H7 (cell line): ENCODE results near the gene INPP4B. TPM values are rescaled to one million over a fixed set of nuclear protein-coding genes. Genes with fewer than 3 reads are reported as not detected.

ENCODE experiments used
- DNase-seq: peaks from one replicate; pipeline ENCODE4 v3.0.0; 2012
- H3K27me3 ChIP-seq: 2 replicates; pipeline ENCODE4 v1.6.0; 2011; ENCODE audit warnings: mild to moderate bottlenecking, low read length; ENCODE audit not compliant: control insufficient read depth, insufficient read depth
- H3K36me3 ChIP-seq: replicated peaks from 2 replicates; pipeline ENCODE4 v1.5.1; 2011; ENCODE audit warnings: low read length; ENCODE audit not compliant: control insufficient read depth, insufficient read depth
- H3K4me3 ChIP-seq: 2 replicates; pipeline ENCODE4 v1.5.1; 2011; ENCODE audit warnings: low read depth, mild to moderate bottlenecking, control low read depth, low read length, moderate library complexity; ENCODE audit not compliant: insufficient read depth
- total RNA-seq: library from RNA; depleted of rRNA; stranded (reverse); fragments of >200 nt; shearing (Covaris generic); gene quantifications from 2 replicates; pipeline ENCODE4 v1.2.3, GENCODE V29; 2014

INPP4B gene
- total RNA-seq, 1 experiment from 2014 or later = 2.2 TPM

DNA sequence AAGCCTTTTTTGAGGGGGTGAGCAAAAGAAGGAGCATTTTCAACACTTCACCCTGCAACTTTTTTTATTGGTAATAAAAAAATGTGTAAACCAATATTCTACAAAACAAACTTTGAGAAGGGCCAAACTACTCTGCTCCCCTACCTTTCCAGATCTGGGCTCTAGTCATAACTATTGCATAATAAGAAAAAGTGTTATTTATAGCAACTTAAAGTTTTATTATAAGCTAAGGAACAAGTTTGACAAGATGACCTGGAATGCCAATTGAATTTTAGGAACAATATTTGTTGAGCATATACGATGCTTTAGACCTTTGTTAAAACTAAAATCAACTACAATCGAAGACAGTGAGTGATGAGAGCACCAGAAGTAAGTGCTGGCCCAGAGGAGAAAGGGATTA, 800.1 kb downstream of the INPP4B start:
- no peak for DNase-seq
- Histone ChIP-seq H3K27me3 (no peaks in the 10 kb centered on the region), H3K36me3 (no peaks in the 10 kb centered on the region), H3K4me3 (no peak overlapping the region)

DNA sequence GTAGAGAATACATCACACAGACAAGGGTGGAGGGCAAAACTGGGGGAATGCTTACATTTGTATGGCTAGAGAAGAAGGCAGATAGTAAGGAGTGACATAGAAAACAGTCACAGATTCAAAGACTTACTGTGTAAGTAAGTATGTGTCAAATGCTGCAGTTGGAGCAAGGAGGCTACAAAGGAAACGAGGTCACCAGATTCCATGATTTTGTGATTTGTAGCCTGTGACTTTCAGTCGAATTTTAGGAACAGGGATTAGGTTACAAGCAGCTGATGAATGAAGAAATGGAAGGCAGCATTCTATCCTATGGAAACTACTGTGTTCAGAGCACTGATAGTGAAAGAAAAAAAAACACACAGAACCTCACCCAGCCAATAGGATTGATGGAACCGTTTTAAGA, 801.8 kb downstream of the INPP4B start:
- no peaks in the 10 kb centered on the region for H3K36me3 ChIP-seq
- no peak for DNase-seq
- no peaks in the 10 kb centered on the region for H3K27me3 ChIP-seq
- H3K4me3 ChIP-seq = no peak overlapping the region

DNA sequence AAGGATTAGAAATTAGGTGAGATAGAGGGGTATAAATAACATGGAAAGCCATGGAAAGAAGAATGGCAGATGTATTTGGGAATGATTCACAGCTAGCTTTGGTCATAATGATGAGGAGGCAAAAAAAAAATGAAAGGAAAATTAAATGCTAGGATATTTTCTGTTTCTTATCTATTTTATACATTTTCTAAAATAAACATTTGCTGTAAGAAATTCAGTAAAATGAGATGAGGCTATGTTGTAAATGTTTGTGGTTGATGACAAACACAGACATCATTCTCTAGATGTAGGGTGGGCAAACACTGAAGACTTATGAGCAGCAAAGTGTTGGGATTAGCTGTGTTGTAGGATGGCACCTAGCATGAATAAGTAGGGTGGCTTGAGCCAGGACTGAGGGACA, 802.6 kb downstream of the INPP4B start:
- no peaks in the 10 kb centered on the region for H3K36me3 ChIP-seq
- no peak for DNase-seq

DNA sequence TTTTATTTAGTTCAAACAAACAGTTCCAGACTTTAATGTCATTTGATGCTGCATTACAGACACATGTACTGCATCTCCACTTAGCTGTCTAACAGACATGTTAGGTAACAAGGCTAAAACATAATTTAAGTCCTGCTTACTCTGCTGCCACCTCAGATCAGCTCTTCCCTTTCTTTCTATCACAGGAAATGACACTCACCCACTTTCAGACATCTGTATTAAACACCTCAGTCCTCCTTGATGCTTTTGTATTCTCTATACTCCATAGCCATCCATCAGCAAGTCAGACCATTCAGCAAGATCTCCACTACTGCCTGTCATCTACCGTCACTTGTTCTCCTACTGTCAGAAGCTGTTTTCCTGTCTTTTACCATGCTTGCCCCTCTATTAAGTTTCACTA, 804.3 kb downstream of the INPP4B start:
- H3K36me3 ChIP-seq = no peaks in the 10 kb centered on the region
- no peak for DNase-seq
- H3K4me3 ChIP-seq = no peak overlapping the region
- no peaks in the 10 kb centered on the region for H3K27me3 ChIP-seq

More for the DNA sequence above, 802.6 kb downstream of the INPP4B start:
- H3K4me3 ChIP-seq = no peak overlapping the region
- H3K27me3 ChIP-seq = no peaks in the 10 kb centered on the region

DNA sequence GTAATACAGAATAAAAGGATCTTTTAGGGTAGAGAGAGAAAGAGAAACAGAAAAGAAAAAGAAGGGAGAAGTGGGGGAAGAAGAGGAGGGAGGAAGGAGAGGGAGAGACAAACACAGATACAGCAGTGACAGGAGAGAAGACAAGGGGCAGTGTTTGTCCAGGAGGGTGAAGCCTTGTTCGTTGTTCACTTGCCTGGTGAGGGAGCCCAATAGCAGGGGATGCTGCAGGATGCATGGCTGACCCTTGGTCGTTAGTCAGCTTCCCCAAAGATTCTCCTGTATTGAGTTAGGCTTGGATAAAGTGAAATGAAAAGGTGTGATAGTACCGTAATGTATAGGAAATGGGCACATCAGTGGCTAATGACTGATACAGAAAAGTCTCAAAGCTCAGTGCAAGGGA, 806.1 kb downstream of the INPP4B start:
- Histone ChIP-seq H3K36me3 (no peaks in the 10 kb centered on the region), H3K27me3 (no peaks in the 10 kb centered on the region), H3K4me3 (no peak overlapping the region)
- peak; percentile 1 for DNase-seq

DNA sequence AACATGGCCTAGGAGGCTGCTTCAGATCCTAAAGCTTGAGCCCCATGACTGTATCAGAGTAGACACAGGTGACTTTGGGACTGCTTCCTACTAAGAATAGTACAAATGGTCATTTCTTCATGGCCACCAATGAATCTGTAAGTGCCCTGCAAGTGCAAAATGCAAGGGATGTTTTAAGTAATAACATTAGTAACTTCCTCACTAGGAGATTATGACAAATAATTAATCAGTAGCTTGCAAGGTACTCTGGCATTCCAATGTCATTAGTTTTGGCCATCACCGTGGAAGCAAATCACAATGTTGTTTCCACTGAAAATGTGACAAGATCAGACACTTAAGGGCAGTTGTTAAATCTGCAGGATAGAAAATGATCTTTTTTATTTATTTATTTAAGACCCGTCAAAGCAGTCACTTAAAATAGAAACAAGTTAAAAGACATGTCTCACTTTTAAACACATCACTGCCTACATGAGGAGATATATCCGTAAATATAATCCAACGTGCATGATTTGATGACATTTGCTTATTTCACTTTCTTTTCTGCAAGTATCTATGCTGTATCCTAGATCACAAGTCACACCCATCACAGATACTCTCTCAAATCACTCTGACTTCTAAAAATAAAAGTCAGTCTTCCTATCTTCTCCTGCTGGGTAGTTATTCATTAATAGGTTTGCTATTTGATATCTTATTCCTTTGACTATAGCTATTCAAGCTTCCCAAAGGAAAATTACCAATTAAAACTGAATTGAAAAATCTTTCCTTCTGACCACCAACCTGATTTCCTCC, 809.1 kb downstream of the INPP4B start:
- H3K27me3 ChIP-seq = no peaks in the 10 kb centered on the region
- DNase-seq = no peak
- H3K36me3 ChIP-seq = no peaks in the 10 kb centered on the region
- no peak overlapping the region for H3K4me3 ChIP-seq

DNA sequence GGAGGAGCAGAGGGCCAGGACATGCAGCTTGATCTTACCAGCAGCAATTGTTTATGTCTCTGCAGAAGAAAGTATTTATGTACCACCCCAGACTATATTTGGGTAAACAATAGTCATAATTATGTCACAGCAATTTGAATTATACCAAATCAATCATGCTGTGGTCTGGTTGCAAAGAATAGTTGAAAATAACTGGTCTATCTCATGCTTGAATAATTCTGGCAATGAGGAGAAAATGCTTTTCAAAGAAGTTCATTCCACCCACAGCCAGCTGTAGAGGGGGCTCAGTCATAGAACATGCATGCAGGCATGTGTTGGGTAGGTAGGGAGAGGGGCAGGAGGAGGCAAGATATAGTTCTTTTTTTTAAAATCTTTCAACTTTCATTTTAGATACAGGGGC, 810.5 kb downstream of the INPP4B start:
- H3K4me3 ChIP-seq = no peak overlapping the region
- no peaks in the 10 kb centered on the region for H3K27me3 ChIP-seq
- DNase-seq = no peak
- no peaks in the 10 kb centered on the region for H3K36me3 ChIP-seq

DNA sequence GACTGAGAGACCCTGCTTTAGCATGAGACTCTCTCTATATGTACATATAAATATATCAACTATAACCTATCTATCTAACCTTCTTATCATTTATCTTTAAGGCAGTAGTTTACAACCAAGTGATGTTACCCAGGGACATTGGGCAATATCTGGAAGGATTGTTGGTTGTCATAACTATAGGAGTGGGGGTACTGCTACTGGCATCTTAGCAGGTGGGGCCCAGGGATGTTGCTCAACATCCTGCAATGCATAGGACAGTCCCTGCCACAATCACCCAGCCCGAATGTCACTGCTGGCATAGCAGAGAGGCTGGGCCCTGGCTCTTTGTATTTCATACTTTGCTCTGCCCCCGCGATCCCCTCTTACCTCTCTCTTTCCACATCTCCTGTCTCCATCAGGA, 812.0 kb downstream of the INPP4B start:
- no peak for DNase-seq
- H3K27me3 ChIP-seq = no peaks in the 10 kb centered on the region
- no peak overlapping the region for H3K4me3 ChIP-seq
- no peaks in the 10 kb centered on the region for H3K36me3 ChIP-seq

DNA sequence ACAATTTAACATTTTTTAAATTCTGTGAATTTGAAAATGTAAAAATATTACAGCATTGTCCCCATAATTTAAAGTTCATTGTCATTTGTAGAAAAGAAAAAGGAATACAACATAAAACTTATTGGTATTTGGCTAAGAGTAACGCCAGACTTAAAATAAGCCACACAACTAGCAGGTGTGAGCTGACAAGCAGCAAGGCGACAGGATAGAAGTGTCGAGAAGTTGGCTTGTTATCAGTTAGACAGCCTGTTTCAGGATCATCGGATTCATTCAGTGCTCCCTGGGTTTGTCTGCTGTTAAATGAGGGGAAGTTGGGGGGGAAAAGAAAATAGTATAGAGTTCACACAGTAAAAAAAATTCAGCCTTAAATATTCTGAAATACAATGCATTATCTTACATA, 816.1 kb downstream of the INPP4B start:
- no peak for DNase-seq
- H3K4me3 ChIP-seq = no peak overlapping the region

DNA sequence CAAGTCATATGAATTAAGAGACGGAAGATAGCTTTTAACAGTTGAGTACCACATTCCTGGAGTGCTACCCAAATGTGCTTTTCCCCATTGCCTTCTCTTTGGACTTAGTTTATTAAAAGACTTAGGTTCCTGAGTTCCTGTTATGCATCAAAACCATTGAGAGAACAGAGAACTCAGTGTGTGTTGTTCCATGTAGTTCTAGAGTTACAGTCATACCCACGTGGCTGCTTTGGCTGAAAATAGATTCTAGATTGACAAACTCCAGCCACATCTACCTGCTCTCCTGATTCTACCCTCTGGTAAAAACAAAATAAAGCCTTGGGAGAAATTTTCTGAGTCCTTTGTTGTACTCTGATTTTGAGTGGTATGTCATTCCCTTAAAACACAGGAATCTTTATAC, 824.3 kb downstream of the INPP4B start:
- H3K36me3 ChIP-seq = no peaks in the 10 kb centered on the region

More for the DNA sequence above, 816.1 kb downstream of the INPP4B start:
- Histone ChIP-seq H3K27me3 (no peaks in the 10 kb centered on the region), H3K36me3 (no peaks in the 10 kb centered on the region)

DNA sequence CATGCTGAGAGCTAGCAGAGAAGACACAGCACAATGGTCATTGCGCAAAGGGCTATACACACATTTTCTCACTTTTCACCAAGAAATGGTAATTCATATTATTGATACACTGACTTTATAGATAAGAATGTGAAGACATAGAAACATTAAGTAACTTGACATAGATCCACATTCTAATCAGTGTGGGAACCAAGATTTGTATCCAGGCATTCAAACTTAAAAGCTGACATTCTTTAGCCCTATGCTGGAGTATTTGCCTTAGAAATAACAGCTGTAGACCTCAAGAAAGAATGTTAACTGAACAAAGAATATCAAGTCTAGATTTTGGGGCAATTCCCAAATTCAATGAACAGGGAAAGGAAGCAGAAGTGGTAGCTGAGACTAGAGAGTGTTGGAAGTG, 824.9 kb downstream of the INPP4B start:
- Histone ChIP-seq H3K36me3 (no peaks in the 10 kb centered on the region), H3K27me3 (no peaks in the 10 kb centered on the region), H3K4me3 (no peak overlapping the region)
- DNase-seq = no peak

More for the DNA sequence above, 824.3 kb downstream of the INPP4B start:
- Histone ChIP-seq H3K4me3 (no peak overlapping the region), H3K27me3 (no peaks in the 10 kb centered on the region)
- DNase-seq = no peak

DNA sequence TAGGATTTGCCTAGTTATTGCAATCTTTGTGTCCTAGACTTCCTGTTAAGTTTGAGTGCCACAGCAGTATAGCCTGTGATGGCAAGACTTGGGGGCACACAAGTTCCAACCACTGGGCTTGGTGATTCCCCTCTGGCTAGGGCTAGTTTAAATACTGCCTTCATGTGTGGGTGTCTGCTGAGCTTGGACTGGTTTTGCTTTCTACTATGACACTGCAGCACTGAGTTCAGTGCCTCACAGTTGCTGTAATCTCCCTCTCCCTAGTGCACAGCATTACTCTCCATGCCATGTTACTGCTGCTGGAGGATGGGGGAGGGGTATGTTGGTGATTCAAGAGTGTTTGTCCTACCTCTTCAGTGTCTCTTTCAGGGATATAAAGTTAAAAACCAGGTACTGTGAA, 830.1 kb downstream of the INPP4B start:
- Histone ChIP-seq H3K4me3 (no peak overlapping the region), H3K27me3 (no peaks in the 10 kb centered on the region), H3K36me3 (no peaks in the 10 kb centered on the region)
- DNase-seq = no peak

DNA sequence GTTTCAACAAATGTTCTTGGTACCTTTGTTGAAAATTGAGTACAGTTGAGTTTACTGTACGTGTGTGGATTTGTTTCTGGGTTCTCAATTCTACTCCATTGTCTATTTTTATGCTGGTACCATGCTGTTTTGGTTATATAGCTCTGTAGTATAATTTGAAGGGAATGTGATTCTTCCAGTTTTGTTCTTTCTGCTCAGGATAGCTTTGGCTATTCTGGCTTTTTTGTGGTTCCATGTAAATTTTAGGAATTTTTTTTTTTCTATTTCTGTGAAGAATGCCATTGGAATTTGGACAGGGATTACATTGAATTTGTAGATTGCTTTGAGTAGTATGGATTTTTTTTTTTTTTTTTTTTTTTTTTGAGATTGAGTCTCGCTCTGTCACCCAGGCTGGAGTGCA, 836.4 kb downstream of the INPP4B start:
- Histone ChIP-seq H3K36me3 (no peaks in the 10 kb centered on the region), H3K27me3 (no peaks in the 10 kb centered on the region)
- no peak for DNase-seq

DNA sequence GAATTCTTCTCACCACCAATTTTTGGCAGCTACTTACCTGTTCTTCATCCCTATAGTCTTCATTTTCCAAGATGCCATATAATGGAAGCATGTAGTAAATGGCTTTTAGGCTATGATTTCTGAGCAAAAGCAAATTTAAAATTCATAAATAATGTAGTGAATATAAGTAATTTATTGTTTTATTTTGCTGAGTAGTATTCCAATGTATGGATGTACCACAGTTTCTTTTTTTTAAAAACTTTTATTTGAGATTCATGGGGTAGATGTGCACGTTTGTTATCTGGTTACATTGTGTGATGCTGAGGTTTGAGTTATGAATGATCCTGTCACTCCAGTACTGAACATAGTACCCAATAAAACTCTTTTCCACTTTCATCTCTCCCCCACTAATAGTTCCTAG, 840.6 kb downstream of the INPP4B start:
- H3K27me3 ChIP-seq = no peaks in the 10 kb centered on the region
- no peak for DNase-seq
- H3K4me3 ChIP-seq = no peak overlapping the region
- no peaks in the 10 kb centered on the region for H3K36me3 ChIP-seq

More for the DNA sequence above, 836.4 kb downstream of the INPP4B start:
- H3K4me3 ChIP-seq = no peak overlapping the region

DNA sequence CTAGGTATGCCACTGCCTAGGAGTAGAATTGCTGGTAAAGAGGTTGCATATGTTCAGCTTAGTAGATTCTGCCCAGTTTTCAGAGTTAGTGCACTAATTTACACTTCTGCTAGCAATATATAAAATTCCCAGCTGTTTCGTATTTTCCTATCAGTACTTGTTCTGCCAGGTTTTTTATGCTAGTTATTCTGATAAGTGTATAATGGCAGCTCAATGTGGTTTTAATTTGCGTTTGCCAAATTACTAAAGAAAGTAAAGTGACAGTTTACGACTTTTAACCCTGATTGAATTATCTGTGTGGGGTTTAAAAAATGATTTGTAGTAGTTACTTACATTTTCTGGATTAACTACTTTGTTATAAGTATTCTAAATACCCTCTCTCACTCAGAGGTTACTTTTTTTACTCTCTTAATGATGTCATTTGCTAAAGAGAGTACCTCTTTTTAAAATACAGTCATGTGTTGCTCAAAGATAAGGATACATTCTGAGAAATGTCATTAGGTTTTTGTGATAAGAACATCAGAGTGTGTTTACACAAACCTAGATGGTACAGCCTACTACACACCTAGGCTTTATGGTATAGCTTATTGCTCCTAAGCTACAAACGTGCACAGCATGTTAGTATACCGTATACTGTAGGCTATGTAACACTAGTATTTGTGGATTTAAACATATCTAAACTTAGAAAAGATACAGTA, 846.5 kb downstream of the INPP4B start:
- no peak overlapping the region for H3K4me3 ChIP-seq
- no peaks in the 10 kb centered on the region for H3K36me3 ChIP-seq
- no peaks in the 10 kb centered on the region for H3K27me3 ChIP-seq
- DNase-seq = no peak
